Neuron (in vitro differentiated cells): ENCODE data around the gene SH3BGRL2.
"Not testable (repeated sequence)": the region's sequence is repeated elsewhere in the genome, so short reads cannot be mapped to it uniquely, and the experiment has no call there.

Experiments
- H2AFZ ChIP-seq: one replicate; pipeline ENCODE4 v1.6.1; 2013; ENCODE audit warnings: low read depth, mild to moderate bottlenecking, inconsistent platforms, low read length, moderate library complexity
- H3K27me3 ChIP-seq: one replicate; pipeline ENCODE4 v1.6.1; 2013; ENCODE audit warnings: low read length; ENCODE audit not compliant: insufficient read depth
- H3K36me3 ChIP-seq: one replicate; pipeline ENCODE4 v1.6.1; 2013; ENCODE audit warnings: low read length; ENCODE audit not compliant: insufficient read depth
- H3K4me1 ChIP-seq: one replicate; pipeline ENCODE4 v1.6.1; 2013; ENCODE audit warnings: low read length; ENCODE audit not compliant: insufficient read depth
- H3K4me3 ChIP-seq: 2 replicates; pipeline ENCODE4 v1.5.1; 2013; ENCODE audit warnings: mild to moderate bottlenecking, low read length, moderate library complexity
- H3K9me3 ChIP-seq: one replicate; pipeline ENCODE4 v1.6.1; 2013; ENCODE audit warnings: low read length

SH3BGRL2 gene

DNA sequence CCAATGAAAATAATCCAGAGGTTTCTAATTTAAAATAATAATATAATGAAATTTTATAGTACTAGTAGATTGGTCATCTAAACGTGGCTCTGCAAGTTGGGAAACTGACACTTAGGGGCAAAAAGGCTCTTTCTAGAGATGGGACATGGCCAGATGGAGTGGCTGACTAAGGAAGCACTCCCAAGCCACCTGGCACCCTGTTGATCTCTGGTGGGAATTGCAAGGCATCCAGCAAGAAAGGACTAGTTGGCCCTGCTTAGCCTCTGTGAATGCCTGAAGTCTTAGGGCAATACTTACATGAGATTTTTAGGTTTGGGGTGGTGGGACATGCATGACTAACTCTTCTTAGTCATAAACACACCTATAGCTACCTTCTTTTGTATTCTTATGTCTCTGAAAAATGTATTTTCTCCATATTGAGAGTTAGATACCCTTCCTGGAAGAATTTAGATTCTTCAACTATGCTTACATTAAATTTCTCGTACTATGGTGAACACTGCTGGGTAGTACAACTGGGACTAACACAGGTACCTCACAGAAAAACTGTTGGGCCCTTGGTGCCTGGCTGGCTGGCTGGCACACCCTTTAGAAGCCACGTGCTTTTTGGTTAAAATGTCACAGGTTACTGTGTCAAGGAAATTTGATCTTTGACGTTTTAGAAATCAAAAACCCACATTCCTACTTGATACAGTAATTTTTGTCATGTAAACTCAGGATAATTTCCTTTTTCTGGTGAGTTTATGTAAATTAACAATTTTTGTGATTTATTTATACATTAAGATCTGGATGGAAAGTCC is 25.0 kb upstream of the SH3BGRL2 start:
- Histone ChIP-seq H2AFZ (no peak overlapping the region), H3K4me3 (no peak overlapping the region), H3K36me3 (no peaks in the 10 kb centered on the region), H3K27me3 (no peaks in the 10 kb centered on the region), H3K4me1 (peaks cover 11% of the 10 kb centered on the region), H3K9me3 (no peaks in the 10 kb centered on the region)

DNA sequence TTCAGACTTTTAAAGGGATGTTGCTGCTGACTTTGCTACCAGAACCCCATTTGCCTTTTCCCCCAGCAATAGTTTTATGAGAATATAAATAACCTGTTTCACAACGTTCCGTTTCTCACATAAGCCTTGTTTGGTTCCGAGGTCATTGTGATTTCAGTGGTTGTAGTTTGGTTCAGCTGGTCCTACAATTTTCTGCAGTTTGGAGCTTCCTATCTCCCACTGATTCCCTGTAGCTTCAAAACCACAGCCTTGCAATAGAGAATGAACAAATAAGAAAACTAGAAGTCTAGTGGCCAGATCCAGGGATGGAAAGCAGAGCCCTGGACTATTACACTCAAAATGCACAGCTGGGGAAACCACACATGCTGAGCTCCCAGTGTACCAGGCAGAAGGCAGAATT is 24.1 kb upstream of the SH3BGRL2 start:
- Histone ChIP-seq H2AFZ (no peak overlapping the region), H3K4me3 (no peak overlapping the region), H3K27me3 (no peaks in the 10 kb centered on the region), H3K36me3 (no peaks in the 10 kb centered on the region), H3K4me1 (peaks cover 14% of the 10 kb centered on the region), H3K9me3 (no peaks in the 10 kb centered on the region)

DNA sequence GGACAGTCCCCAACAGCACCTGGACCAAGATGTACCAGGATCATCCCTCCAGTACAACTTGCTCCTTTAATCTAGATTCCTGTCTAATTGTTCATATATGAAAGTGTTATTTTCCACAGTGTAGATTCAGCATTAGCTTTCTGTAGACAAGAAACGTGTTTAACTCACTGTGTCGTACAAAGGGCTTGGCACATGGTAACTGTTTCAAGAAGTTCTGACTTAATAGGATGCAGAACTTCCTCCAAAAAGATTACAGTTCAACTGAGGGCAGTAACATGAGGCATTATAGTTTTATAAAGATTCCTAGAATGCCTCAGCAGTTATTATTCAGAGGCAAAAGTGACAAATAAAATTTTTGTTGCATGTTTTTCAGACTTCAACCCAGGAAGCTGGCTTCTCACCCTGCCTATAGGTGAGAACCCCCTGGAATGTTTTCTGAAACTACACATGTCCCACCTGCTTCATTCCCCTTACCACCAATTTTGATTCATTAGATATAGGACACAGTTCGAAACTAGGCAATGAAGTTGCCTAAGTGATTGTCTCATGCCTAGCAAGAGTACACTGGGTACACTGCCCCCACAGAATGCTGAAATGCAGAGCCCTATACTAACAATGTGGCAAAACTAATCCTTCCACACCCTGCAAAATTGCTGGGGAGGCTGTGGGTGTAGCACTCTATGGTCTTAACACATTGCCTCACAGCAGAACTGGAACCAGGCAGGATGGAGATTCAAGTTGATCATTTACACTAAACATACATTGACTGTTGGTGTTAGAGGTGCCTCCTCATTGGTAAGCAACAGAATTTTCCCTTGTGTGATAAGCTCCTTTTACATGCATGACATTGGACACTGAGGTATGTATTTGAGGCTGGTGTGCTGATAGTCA is 22.6 kb upstream of the SH3BGRL2 start:
- H3K4me1 ChIP-seq = peaks cover 18% of the 10 kb centered on the region
- H3K36me3 ChIP-seq = no peaks in the 10 kb centered on the region
- no peak overlapping the region for H2AFZ ChIP-seq
- H3K27me3 ChIP-seq = no peaks in the 10 kb centered on the region
- H3K9me3 ChIP-seq = no peaks in the 10 kb centered on the region
- H3K4me3 ChIP-seq = no peak overlapping the region

DNA sequence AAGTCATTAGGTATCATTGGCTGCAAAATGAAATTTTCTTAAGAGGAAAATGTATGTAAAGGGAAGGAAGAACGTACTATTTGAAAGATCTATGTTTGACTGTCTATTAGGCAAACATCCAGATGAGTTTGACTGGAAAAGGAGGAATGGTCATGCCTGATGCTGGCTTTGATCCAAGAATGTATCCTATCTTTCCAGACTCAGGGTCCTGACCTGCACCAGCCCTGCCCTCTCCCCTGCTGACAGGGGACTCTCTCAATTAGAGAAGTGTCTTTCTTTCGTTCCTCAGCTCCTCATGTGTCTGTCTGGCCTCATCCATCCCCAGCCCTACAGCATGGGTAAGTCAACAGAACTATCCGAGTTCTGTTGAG is 21.9 kb upstream of the SH3BGRL2 start:
- H3K27me3 ChIP-seq = no peaks in the 10 kb centered on the region
- peaks cover 18% of the 10 kb centered on the region for H3K4me1 ChIP-seq
- H3K9me3 ChIP-seq = no peaks in the 10 kb centered on the region
- H3K4me3 ChIP-seq = no peak overlapping the region
- no peak overlapping the region for H2AFZ ChIP-seq
- no peaks in the 10 kb centered on the region for H3K36me3 ChIP-seq

DNA sequence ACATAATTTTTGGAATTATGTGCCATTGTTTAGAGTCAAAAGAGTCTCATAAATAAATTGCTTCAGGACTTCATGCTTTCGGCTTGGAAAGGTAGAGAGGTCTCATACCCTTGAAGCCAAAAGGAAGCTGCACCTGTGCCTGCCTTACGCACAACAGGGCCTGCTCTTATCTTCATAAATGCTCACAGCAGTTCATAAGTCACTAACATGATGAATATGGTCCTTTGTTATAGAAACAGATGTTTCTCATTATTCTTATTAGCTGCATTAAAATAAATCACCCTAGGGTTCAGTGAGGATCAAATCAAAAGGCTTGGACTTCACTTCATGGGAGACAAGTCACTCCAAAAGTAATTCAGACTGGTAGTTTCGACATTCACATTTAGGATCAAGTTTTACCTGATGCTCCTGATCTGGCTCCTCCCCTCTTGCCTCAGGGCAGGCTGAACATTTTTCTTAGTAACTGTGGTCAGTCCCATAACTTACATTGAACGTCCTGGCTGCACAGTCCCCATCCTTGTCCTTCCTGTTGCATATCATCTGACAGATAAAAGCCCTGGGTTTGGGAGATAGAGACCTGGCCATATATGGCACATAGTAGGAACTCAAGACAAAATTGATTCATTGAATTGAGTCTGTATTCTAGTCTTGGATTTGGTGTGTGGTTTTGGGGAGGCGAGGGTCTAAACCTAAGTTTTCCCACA is 20.7 kb upstream of the SH3BGRL2 start:
- no peak overlapping the region for H3K4me3 ChIP-seq
- H3K27me3 ChIP-seq = no peaks in the 10 kb centered on the region
- no peaks in the 10 kb centered on the region for H3K36me3 ChIP-seq
- H2AFZ ChIP-seq = no peak overlapping the region
- peaks cover 26% of the 10 kb centered on the region for H3K4me1 ChIP-seq
- H3K9me3 ChIP-seq = no peaks in the 10 kb centered on the region

DNA sequence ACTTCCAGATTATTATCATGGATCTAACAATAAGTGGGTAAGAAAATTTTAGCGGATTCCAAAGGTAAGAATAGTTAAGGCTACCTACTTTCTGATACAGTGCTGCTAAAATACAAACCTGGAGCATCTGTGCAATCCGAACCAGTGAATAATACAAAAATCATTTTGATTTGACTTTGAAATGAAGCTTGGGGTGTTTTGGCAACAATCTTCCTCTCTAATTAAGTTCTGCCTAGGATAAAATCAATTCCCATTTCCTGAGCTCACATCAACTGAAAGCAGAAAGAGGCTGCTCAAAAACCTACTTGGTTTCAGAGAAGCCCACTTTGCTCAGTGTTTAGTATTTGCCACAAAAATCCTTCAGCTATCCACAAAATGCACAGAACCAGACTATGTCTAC is 18.7 kb upstream of the SH3BGRL2 start:
- Histone ChIP-seq H3K36me3 (no peaks in the 10 kb centered on the region), H3K9me3 (no peaks in the 10 kb centered on the region), H2AFZ (no peak overlapping the region), H3K4me3 (no peak overlapping the region), H3K4me1 (peaks cover 26% of the 10 kb centered on the region), H3K27me3 (no peaks in the 10 kb centered on the region)

DNA sequence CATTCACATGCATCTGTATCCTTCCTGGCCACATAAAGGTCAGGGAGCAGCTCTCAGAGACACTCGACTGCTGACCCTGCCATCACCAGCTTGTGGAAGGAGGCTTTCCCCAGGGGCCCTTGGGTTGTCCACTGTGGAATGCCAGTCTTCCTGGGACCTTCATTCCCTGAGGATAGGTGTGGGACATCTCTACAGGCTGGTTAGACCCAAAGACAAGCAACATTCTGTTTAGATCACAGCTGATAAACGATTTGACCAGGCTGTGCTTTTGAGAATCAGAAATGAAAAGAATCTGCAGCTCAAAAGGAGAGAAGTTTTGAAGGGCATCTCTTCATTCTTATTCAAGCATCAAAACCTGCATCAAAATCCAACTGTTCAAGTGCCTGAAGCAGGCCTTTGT is 18.2 kb upstream of the SH3BGRL2 start:
- no peak overlapping the region for H2AFZ ChIP-seq

DNA sequence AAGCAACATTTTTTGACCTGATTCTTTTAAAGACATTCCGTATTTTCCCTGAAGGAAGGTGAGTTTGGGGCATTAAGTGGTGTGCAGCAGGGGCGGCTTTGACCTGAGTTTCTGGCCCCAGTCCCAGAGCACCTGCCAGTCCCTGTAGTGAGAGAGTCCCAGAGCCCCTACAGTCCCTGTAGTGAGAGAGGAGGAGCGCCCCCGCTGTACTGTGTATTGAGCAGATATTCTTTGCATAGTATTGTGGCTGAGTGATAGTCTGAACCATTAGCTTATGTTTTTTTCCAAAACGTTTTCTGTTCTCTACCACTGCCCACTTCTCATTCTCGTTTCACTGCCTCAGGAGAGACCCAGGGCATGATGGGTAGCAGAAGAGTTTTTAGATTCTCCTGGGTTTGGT is 17.2 kb upstream of the SH3BGRL2 start:
- H3K4me3 ChIP-seq = no peak overlapping the region
- H3K36me3 ChIP-seq = no peaks in the 10 kb centered on the region
- H3K4me1 ChIP-seq = peaks cover 26% of the 10 kb centered on the region
- no peaks in the 10 kb centered on the region for H3K9me3 ChIP-seq
- no peak overlapping the region for H2AFZ ChIP-seq
- no peaks in the 10 kb centered on the region for H3K27me3 ChIP-seq

More for the DNA sequence above, 18.2 kb upstream of the SH3BGRL2 start:
- Histone ChIP-seq H3K4me1 (peaks cover 26% of the 10 kb centered on the region), H3K36me3 (no peaks in the 10 kb centered on the region), H3K4me3 (no peak overlapping the region), H3K9me3 (no peaks in the 10 kb centered on the region), H3K27me3 (no peaks in the 10 kb centered on the region)

DNA sequence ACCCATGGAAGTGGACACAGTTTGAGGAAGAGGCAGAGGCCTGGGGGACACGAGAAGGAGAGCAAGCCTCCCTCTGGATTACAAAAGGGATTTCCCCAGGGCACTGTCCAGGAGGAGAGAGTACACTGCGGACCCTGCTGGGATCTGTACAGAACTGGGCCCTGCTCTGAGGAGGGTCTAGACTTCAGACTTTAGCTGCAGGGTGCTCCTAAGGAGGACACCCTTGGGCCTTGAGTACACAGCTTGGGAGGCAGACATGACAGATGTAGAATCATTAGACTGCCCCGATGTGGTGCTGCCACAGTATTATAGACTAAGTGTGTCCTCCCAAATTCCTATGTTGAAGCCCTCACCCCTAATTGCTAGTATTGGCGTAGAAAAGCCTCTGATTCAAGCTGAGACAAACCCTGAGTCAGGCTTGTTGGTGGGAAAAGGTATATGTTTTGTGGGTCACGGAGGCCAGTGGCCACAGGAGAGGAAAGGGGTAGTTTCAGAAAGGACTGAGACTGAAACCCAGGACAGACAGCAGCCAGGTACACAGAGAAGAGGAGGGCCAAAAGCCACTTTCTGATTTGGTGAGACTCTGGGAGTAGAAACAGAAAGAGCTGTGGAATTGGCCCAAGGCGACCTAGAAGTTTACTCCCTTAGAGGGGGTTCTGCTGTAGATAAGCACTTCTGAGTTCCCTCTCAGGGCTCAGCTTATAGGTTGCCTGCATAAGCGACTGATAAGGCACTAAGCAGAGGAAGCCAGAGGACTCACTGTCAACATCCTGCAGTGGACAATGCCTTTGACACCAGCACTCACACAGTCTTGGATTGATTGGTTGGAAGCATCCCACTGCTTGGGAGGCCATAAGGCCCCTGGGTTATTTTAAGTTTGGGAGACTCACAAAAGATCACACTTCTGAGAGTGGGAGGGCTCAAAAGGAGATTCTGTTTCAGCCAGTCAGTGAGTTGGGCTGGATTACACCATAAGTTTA is 16.5 kb upstream of the SH3BGRL2 start:
- no peaks in the 10 kb centered on the region for H3K36me3 ChIP-seq
- no peak overlapping the region for H2AFZ ChIP-seq
- no peak overlapping the region for H3K4me3 ChIP-seq
- no peaks in the 10 kb centered on the region for H3K9me3 ChIP-seq
- H3K27me3 ChIP-seq = no peaks in the 10 kb centered on the region
- peaks cover 26% of the 10 kb centered on the region for H3K4me1 ChIP-seq

DNA sequence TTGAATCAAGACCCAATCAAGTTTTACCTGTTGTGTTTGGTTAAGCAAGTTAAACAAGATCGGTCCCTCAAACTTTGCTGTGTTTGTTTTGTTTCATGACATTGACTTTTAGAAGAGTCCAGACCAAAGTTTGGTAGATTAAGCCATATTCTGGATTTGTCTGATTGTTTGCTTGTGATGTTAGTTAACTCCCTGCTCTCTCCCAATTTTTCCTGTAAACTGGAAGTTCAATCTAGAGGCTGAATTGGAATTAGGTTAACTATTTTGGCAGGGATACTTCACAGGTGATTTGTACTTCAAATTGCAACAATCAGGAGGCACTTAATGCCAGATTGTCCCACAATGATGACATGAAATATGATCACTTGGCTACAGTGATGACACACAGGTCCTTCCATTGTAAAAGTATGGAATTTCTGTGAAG is 13.6 kb upstream of the SH3BGRL2 start:
- no peaks in the 10 kb centered on the region for H3K36me3 ChIP-seq
- H3K27me3 ChIP-seq = no peaks in the 10 kb centered on the region
- H3K4me1 ChIP-seq = peaks cover 26% of the 10 kb centered on the region
- no peak overlapping the region for H3K4me3 ChIP-seq
- H3K9me3 ChIP-seq = no peaks in the 10 kb centered on the region
- no peak overlapping the region for H2AFZ ChIP-seq

DNA sequence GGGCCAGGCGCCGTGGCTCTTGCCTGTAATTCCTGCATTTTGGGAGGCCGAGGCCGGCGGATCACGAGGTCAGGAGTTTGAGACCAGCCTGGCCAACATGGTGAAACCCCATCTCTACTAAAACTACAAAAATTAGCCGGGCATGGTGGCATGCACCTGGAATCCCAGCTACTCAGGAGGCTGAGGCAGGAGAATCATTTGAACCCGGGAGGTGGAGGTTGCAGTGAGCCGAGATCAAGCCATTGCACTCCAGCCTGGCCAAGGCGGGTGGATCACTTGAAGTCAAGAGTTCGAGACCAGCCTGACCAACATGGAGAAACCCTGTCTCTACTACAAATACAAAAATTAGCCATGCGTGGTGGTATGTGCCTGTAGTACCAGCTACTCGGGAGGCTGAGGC is 12.7 kb upstream of the SH3BGRL2 start:
- not testable (repeated sequence) for H2AFZ ChIP-seq, H3K4me3 ChIP-seq, H3K27me3 ChIP-seq, H3K9me3 ChIP-seq, H3K36me3 ChIP-seq
- H3K4me1 ChIP-seq = peaks cover 18% of the 10 kb centered on the region

DNA sequence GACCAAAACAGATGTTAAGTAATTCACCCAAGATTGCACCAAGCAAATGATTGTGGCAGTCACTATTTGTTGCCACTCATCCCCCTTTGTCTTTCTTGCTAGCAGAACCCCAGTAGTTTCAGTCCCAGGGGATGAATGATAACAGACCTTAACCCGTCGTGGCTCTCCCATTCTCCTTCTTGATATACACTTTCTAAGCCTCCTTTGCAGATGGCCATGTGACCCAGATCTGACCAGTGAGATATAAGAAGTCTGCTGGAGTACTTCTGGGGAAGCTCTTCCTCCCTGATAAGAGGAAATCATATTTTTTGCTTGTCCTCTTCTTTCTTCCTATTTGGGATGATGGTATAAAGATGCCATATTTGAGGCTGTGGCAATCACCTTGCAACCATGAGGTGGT is 9.6 kb upstream of the SH3BGRL2 start:
- H3K36me3 ChIP-seq = no peaks in the 10 kb centered on the region
- no peaks in the 10 kb centered on the region for H3K9me3 ChIP-seq
- no peak overlapping the region for H3K4me3 ChIP-seq
- H3K4me1 ChIP-seq = peaks cover 8% of the 10 kb centered on the region
- no peaks in the 10 kb centered on the region for H3K27me3 ChIP-seq
- H2AFZ ChIP-seq = no peak overlapping the region
